NOMO-1 (cell line): ENCODE measurements around the gene GDE1.

Experiments used
- DNase-seq, 2 experiments: peaks; one replicate each; lab custom pipeline; 2025; ENCODE audit not compliant: unreplicated experiment in 2 of 2; lab: John Stamatoyannopoulos, UW

The GDE1 gene

DNA sequence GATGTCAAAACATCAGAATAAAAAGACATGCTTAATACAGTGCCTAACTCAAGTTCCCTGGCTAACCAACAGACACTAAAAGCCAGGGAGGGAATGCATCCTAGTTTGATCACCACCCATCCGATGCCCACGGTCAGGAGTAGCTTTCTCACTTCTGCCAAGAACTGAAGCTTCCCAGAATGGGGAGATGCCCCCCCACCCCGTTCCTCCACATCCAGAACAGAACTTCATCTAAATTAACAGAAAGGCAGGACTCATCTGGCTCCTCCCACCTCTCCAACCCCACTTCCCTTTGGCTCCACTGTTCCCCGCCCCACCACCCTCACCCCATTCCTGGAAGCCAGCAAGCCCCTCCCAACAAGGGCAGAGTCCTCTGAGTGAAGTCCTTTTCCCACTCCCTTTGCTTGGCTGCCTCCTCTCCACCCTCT, 33.7 kb downstream of the GDE1 start:
- DNase-seq, result no peak

DNA sequence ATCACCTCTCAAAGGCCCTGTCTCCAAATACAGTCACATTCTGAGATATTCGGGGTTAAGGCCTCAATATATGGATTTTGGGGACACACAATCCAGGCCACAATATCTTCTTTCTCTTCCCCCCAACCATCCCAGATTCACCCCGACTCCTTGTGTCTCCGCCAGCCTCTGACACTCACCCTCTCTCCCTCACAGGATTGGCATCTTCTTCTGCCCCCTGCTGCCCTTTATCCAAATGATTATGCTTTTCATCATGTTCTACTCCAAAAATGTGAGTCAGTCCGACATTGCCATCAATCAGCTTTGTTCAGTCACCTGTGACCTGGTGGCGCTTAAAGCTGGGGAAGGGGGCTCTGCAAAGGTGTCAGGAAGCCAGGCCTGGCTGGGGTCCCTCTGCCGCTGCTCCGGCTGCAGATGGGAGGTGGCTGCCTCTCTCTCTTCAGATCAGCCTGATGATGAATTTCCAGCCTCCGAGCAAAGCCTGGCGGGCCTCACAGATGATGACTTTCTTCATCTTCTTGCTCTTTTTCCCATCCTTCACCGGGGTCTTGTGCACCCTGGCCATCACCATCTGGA, 35.1 kb downstream of the GDE1 start:
- no peak for DNase-seq

DNA sequence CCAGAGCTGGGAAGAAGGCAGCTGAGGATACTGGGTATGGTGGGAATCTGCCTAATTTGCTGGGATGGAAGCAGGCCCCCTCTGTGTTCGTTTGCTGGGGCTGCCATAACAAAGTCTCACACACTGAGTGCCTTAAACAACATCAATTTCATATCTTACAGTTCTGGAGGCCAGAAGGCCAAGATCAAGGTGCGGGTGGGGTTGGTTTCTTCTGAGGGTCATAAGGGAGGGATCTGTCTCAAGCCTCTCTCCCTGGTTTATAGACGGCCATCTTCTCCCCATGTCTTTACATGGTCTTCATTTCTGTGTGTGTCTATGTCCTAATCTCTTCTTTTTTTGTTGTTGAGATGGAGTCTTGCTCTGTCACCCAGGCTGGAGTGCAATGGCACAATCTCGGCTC, 35.8 kb downstream of the GDE1 start:
- DNase-seq, result no peak

DNA sequence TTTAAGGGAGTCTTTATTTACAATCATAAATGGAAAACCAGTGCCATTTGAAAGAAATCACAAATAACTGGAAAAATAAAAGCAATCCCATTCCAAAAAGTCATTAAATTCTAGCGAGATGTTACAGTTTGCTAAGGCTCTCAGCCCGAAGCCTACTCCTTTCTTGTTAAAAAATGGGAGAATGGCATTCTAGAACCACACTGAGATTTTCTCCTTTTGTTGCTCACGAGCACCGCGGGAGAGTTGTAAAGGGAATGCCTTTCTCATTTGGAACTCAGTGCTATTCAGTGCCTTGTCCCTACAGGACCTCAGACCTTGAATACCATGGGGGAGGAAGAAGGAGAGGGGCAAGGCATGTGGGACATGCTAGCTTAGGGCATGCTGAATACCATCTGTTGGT, 36.3 kb downstream of the GDE1 start:
- no peak for DNase-seq

DNA sequence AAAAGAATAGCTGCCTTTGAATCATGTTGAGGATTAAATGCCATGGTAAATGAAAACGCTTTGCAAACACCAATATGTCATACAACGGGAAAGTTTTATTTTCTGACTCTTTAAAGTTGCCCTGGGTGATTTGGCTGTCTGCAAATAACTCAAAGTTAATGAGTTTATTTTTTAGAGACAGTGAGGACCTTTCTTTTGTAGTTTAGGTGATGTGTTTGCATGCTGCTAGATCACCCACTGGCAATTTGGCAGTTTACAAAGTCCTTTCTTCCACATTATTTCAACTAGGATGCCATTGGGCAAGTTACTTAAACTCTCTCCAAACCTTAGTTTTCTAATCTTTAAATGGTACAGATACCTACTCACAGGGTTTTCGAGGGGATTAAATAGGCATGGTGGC, 37.8 kb downstream of the GDE1 start:
- no peak for DNase-seq

DNA sequence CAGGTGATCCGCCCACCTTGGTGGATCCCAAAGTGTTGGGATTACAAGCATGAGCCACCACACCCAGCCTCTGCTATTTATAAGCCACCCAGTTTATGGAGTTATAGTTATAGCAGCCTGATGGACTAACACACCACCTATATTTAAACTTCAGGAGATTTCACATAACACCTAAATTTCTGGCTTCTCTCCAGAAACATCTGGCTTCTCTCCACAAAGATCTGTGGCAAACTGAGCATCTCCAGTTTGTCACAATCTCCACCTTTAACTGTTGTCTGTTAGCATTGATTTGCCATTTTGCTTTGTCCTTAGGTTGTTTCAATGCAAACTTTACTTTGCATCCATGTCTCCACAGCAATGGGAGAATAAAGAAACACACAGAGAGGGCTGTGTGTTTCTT, 39.6 kb downstream of the GDE1 start:
- DNase-seq, result no peak

DNA sequence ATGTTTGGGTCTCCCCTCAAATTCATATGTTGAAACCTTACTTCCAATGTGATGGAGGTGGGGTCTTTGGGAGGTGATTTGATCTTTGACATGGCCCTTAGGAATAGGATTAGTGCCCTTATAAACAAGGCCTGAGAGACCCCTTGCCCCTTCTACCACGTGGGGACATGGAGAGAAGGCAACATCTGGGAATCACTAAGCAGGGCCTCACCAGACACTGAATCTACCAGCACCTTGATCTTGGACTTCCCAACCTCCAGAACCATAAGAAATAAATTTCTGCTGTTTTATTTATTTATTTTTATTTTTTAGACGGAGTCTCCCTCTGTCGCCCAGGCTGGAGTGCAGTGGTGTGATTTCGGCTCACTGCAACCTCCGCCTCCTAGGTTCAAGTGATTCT, 40.1 kb downstream of the GDE1 start:
- no peak for DNase-seq

DNA sequence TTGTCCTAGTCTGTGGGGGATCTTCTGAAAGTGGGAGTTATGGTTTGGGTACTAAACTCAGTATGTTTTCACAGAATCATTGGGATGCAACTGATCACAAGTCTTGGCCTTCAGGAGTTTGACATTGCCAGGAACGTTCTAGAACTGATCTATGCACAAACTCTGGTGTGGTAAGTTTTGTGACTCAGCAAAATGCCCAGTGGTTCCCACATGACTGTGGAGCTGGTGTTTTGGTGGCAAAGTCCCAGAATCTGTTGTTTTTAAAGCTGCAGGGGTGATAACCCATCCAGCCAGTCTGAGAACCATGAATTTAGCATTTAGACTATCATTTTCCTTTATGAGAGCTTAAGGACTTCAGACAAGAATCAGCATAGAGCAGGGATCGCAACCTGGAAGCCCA, 40.6 kb downstream of the GDE1 start:
- no peak for DNase-seq

DNA sequence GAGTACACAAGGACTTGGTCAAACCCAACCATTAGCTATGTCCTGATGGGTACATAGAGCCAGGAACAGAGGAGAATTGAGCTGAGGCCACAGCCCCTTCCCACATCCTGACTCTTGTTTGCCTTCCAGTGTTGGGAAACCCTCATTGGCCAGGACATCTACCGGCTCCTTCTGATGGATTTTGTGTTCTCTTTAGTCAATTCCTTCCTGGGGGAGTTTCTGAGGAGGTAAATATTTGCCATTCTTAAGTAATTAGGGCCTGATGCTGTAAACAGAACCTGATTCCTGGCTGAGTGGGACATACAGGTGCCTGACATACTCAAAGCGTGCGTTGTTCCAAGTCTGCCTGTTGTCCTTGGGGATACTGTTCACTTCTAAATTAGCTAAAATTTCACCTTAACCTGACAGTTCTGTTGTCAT, 42.6 kb downstream of the GDE1 start:
- DNase-seq, result no peak

DNA sequence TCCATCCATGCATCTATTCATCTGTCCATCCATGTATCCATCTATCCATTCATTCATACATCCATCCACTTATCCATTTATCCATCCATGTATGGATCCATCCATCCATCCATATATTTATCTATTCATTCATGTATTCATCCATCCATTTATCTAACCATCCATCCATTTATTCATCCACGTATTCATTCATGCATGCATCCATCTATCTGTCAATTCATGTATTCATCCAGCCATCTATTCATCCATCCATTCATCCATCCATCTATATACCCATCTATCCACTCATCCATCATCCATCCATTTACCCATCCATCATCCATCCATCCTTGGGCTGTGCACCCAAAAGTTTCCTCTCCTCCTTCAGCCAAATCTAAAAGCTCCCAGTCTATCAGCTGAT, 43.4 kb downstream of the GDE1 start:
- no peak for DNase-seq

DNA sequence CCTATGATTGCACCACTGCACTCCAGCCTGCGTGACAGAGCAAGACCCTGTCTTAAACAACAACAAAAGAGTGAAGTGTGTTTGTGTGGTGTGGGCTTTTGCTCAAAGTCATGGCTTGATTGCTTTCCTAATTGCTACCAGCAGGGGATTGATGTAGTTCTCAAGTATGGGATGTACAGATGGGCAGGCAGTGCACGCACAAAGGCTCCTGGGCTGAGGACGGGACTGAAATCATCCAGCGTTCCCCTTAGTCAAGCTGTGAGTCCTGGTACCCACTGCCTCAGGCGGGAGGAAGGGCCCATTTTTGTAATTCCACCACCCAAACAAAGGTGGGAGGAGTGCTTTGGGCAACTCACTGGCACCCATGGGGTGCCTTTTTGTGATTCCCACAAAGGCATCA, 47.3 kb downstream of the GDE1 start:
- no peak for DNase-seq

DNA sequence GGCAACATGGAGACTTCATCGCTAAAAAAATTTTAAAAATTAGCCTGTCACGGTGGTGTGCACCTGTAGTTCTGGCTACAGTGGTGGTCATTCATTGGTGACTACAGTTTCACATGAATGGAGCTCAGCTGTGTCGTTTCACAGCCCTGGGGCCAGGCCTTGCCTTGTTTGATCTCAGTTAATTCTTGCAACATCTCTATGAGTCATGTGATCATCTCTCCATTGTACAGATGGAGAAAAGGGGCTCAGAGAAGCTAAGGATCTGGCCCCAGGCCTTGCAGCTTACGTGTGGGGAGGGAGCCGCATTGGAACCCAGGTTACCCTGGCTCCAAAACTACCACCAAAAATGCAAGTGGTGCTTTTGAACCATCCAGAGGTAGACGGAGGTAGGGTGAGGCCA, 49.4 kb downstream of the GDE1 start:
- no peak for DNase-seq

DNA sequence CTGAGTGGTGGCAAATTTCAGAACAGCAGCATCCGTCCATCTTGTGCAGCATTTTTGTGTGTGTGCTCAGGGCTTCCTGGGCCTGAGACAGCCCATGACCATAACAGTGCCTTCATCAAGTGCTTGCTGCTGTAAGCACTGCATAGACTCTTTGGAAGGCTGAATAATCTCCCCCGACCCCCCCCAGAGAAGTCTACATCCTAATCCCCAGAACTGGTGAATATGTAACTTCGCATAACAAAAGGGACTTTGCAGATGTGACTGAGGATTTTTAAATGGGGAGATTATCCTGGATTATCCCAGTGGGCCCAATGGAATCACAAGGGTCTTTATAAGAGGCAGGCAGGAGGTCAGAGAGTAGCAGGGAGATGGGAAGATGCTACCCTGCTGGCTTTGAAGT, 53.6 kb downstream of the GDE1 start:
- no peak for DNase-seq

DNA sequence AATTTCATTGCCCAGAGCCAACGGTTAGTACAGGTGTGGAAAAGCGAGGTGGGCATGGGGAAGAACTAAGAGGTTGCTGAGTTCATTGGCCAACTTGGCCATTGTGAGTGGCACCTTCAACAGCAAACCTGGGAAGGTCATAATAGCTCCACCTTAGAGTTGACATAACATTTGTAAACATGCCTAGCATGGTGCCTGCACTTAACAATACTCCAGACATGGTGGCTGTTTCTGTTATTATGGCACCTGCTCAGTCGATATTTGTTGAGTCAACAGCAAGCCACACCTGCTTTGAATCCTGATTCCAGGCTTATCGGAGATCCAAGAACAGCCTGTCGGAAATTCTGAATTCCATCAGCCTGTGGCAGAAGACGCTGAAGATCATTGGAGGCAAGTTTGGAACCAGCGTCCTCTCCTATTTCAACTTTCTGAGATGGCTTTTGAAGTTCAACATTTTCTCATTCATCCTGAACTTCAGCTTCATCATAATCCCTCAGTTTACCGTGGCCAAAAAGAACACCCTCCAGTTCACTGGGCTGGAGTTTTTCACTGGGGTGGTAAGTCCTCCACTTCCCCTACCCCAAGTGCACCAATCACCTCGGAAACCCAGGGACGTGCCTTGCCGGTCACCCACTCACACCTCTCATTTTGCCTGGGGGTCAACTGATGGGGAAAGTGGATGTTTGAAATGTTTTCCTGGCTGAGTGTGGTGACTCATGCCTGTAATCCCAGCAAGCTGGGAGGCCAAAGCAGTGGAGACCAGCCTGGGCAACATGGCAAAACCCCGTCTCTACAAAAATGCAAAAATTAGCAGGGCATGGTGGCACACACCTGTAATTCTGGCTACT, 58.2 kb downstream of the GDE1 start:
- DNase-seq, result no peak

DNA sequence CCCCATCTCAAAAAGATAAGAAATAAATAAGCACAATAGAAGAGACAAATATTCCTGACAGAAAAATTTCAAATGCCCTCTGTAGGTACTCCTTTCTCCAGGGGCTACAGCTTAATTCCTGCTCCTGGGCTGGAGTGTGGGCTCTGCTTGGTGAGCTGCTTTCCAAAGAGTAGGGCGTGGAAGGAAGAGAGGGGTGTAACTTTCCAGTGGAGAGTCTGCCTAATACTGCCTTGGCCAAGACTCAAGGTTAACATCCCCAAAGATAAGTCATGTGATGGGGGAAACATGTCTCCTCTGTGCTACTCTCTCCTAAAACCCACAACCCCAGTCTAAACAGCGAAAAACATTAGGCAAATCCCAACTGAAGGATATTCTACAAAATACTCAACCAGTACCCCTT, 61.5 kb downstream of the GDE1 start:
- no peak for DNase-seq

DNA sequence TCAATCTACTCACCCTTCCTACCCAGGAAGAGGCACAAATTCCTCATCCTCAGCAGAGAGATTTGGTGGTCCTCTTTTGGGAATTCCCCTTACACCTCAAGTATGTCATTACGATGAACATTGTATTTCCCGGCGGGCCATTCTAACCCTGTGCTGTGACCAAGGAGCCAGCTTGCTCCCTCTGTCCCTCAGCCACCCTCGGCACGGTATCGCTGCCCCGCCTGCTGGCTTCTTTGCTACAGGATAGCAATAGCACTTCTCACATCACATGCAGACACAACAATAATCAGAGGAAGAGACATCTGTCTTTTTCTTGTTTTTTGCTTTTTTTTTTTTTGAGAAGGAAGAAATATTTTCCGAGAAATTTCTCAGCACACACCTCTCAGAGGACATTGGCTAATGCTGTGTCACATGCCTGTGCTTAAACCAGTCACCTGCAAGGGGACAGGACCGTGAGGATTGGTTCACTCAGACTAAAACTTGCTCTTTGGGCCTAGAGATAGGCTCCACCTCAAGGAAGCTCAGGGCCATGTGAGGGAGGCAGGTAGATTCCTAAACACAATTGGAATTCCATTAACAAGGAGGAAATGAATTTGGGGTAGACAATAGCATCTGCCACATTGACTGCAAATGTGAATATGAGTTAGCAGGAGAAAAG, 63.0 kb downstream of the GDE1 start:
- DNase-seq, result no peak
